ENCODE measurements around the gene AMZ2.

AMZ2 gene

GRCh38 chr17:68294196-68294555 is 46.3 kb downstream of the AMZ2 start:
- Histone ChIP-seq H3K4me3 (ENCODE audit: low read length) (no peak overlapping the region), H3K36me3 (ENCODE audit: control insufficient read depth, insufficient read depth, low read length, severe bottlenecking) (no peaks in the 10 kb centered on the region), H3K9me3 (ENCODE audit: control insufficient read depth, low read length) (no peaks in the 10 kb centered on the region), H3K27me3 (replicated peaks; ENCODE audit: control insufficient read depth, insufficient read depth, low read length) (peaks cover 8% of the 10 kb centered on the region), H3K4me1 (ENCODE audit: control insufficient read depth, insufficient read depth, low read length) (peaks cover 14% of the 10 kb centered on the region), H3K9ac (ENCODE audit: low read length) (no peak overlapping the region)
- DNase-seq (ENCODE audit: low read depth): no peak

GRCh38 chr17:68294617-68295016 is 46.8 kb downstream of the AMZ2 start:
- Histone ChIP-seq H3K4me1 (ENCODE audit: control insufficient read depth, insufficient read depth, low read length) (peaks cover 14% of the 10 kb centered on the region), H3K9ac (ENCODE audit: low read length) (no peak overlapping the region), H3K27me3 (replicated peaks; ENCODE audit: control insufficient read depth, insufficient read depth, low read length) (peaks cover 8% of the 10 kb centered on the region), H3K9me3 (ENCODE audit: control insufficient read depth, low read length) (no peaks in the 10 kb centered on the region), H3K36me3 (ENCODE audit: control insufficient read depth, insufficient read depth, low read length, severe bottlenecking) (no peaks in the 10 kb centered on the region), H3K4me3 (ENCODE audit: low read length) (no peak overlapping the region)
- DNase-seq (ENCODE audit: low read depth): no peak

GRCh38 chr17:68295086-68295485 is 47.2 kb downstream of the AMZ2 start:
- Histone ChIP-seq H3K27me3 (replicated peaks; ENCODE audit: control insufficient read depth, insufficient read depth, low read length) (peaks cover 8% of the 10 kb centered on the region), H3K9me3 (ENCODE audit: control insufficient read depth, low read length) (no peaks in the 10 kb centered on the region), H3K36me3 (ENCODE audit: control insufficient read depth, insufficient read depth, low read length, severe bottlenecking) (no peaks in the 10 kb centered on the region), H3K4me3 (ENCODE audit: low read length) (no peak overlapping the region), H3K9ac (ENCODE audit: low read length) (no peak overlapping the region), H3K4me1 (ENCODE audit: control insufficient read depth, insufficient read depth, low read length) (peaks cover 14% of the 10 kb centered on the region)
- no peak for DNase-seq (ENCODE audit: low read depth)

GRCh38 chr17:68296217-68297191 is 48.7 kb downstream of the AMZ2 start:
- Histone ChIP-seq H3K27me3 (replicated peaks; ENCODE audit: control insufficient read depth, insufficient read depth, low read length) (peaks cover 8% of the 10 kb centered on the region), H3K36me3 (ENCODE audit: control insufficient read depth, insufficient read depth, low read length, severe bottlenecking) (no peaks in the 10 kb centered on the region), H3K9me3 (ENCODE audit: control insufficient read depth, low read length) (no peaks in the 10 kb centered on the region), H3K4me3 (ENCODE audit: low read length) (no peak overlapping the region), H3K9ac (ENCODE audit: low read length) (no peak overlapping the region), H3K4me1 (ENCODE audit: control insufficient read depth, insufficient read depth, low read length) (peaks cover 6% of the 10 kb centered on the region)
- no peak for DNase-seq (ENCODE audit: low read depth)

GRCh38 chr17:68297195-68297594 is 49.4 kb downstream of the AMZ2 start:
- Histone ChIP-seq H3K9ac (ENCODE audit: low read length) (no peak overlapping the region), H3K27me3 (replicated peaks; ENCODE audit: control insufficient read depth, insufficient read depth, low read length) (peaks cover 8% of the 10 kb centered on the region), H3K4me1 (ENCODE audit: control insufficient read depth, insufficient read depth, low read length) (peaks cover 5% of the 10 kb centered on the region), H3K9me3 (ENCODE audit: control insufficient read depth, low read length) (no peaks in the 10 kb centered on the region), H3K4me3 (ENCODE audit: low read length) (no peak overlapping the region), H3K36me3 (ENCODE audit: control insufficient read depth, insufficient read depth, low read length, severe bottlenecking) (no peaks in the 10 kb centered on the region)
- no peak for DNase-seq (ENCODE audit: low read depth)

GRCh38 chr17:68298601-68299000 is 50.8 kb downstream of the AMZ2 start:
- Histone ChIP-seq H3K9me3 (ENCODE audit: control insufficient read depth, low read length) (no peaks in the 10 kb centered on the region), H3K4me3 (ENCODE audit: low read length) (no peak overlapping the region), H3K9ac (ENCODE audit: low read length) (no peak overlapping the region), H3K4me1 (ENCODE audit: control insufficient read depth, insufficient read depth, low read length) (no peaks in the 10 kb centered on the region), H3K36me3 (ENCODE audit: control insufficient read depth, insufficient read depth, low read length, severe bottlenecking) (no peaks in the 10 kb centered on the region), H3K27me3 (replicated peaks; ENCODE audit: control insufficient read depth, insufficient read depth, low read length) (no peaks in the 10 kb centered on the region)
- DNase-seq (ENCODE audit: low read depth): no peak

- Histone ChIP-seq H3K4me1 (ENCODE audit: control insufficient read depth, insufficient read depth, low read length) (no peaks in the 10 kb centered on the region), H3K27me3 (replicated peaks; ENCODE audit: control insufficient read depth, insufficient read depth, low read length) (no peaks in the 10 kb centered on the region)
- no peak for DNase-seq (ENCODE audit: low read depth)
These were observed 52.0 kb downstream of the AMZ2 start for GRCh38 chr17:68299817-68300216.

GRCh38 chr17:68301438-68301959 is 53.7 kb downstream of the AMZ2 start:
- Histone ChIP-seq H3K36me3 (ENCODE audit: control insufficient read depth, insufficient read depth, low read length, severe bottlenecking) (no peaks in the 10 kb centered on the region), H3K4me3 (ENCODE audit: low read length) (no peak overlapping the region), H3K9ac (ENCODE audit: low read length) (no peak overlapping the region), H3K4me1 (ENCODE audit: control insufficient read depth, insufficient read depth, low read length) (no peaks in the 10 kb centered on the region), H3K9me3 (ENCODE audit: control insufficient read depth, low read length) (no peaks in the 10 kb centered on the region), H3K27me3 (replicated peaks; ENCODE audit: control insufficient read depth, insufficient read depth, low read length) (no peaks in the 10 kb centered on the region)
- DNase-seq (ENCODE audit: low read depth): no peak

More at GRCh38 chr17:68299817-68300216, 52.0 kb downstream of the AMZ2 start:
- no peak overlapping the region for H3K9ac ChIP-seq (ENCODE audit: low read length)
- H3K36me3 ChIP-seq (ENCODE audit: control insufficient read depth, insufficient read depth, low read length, severe bottlenecking): no peaks in the 10 kb centered on the region
- no peak overlapping the region for H3K4me3 ChIP-seq (ENCODE audit: low read length)
- H3K9me3 ChIP-seq (ENCODE audit: control insufficient read depth, low read length): no peaks in the 10 kb centered on the region

- Histone ChIP-seq H3K9me3 (ENCODE audit: control insufficient read depth, low read length) (no peaks in the 10 kb centered on the region), H3K36me3 (ENCODE audit: control insufficient read depth, insufficient read depth, low read length, severe bottlenecking) (no peaks in the 10 kb centered on the region), H3K9ac (ENCODE audit: low read length) (no peak overlapping the region), H3K27me3 (replicated peaks; ENCODE audit: control insufficient read depth, insufficient read depth, low read length) (no peaks in the 10 kb centered on the region), H3K4me3 (ENCODE audit: low read length) (no peak overlapping the region), H3K4me1 (ENCODE audit: control insufficient read depth, insufficient read depth, low read length) (no peaks in the 10 kb centered on the region)
- no peak for DNase-seq (ENCODE audit: low read depth)
These were observed 54.3 kb downstream of the AMZ2 start for GRCh38 chr17:68302066-68302564.

GRCh38 chr17:68302666-68303065 is 54.8 kb downstream of the AMZ2 start:
- no peaks in the 10 kb centered on the region for H3K36me3 ChIP-seq (ENCODE audit: control insufficient read depth, insufficient read depth, low read length, severe bottlenecking)
- no peaks in the 10 kb centered on the region for H3K27me3 ChIP-seq (replicated peaks; ENCODE audit: control insufficient read depth, insufficient read depth, low read length)
- H3K9ac ChIP-seq (ENCODE audit: low read length): no peak overlapping the region
- H3K9me3 ChIP-seq (ENCODE audit: control insufficient read depth, low read length): no peaks in the 10 kb centered on the region
- no peaks in the 10 kb centered on the region for H3K4me1 ChIP-seq (ENCODE audit: control insufficient read depth, insufficient read depth, low read length)
- DNase-seq (ENCODE audit: low read depth): no peak
- no peak overlapping the region for H3K4me3 ChIP-seq (ENCODE audit: low read length)

- Histone ChIP-seq H3K9ac (ENCODE audit: low read length) (no peak overlapping the region), H3K36me3 (ENCODE audit: control insufficient read depth, insufficient read depth, low read length, severe bottlenecking) (no peaks in the 10 kb centered on the region), H3K27me3 (replicated peaks; ENCODE audit: control insufficient read depth, insufficient read depth, low read length) (no peaks in the 10 kb centered on the region), H3K4me3 (ENCODE audit: low read length) (no peak overlapping the region), H3K9me3 (ENCODE audit: control insufficient read depth, low read length) (no peaks in the 10 kb centered on the region), H3K4me1 (ENCODE audit: control insufficient read depth, insufficient read depth, low read length) (no peaks in the 10 kb centered on the region)
- no peak for DNase-seq (ENCODE audit: low read depth)
These were observed 56.9 kb downstream of the AMZ2 start for GRCh38 chr17:68304706-68305105.

Measured in adipocyte (in vitro differentiated cells).